ENCODE data around the gene ZC3H12C. TPM values are rescaled to one million over a fixed set of nuclear protein-coding genes. Genes with fewer than 3 reads are reported as not detected.
A peak's percentile ranks its signal among the peaks of the same experiment; 100 is the strongest.

ZC3H12C gene
- total RNA-seq, 2 donors from 2014 or later = 0.02 to 0.54 TPM

GRCh38 chr11:110156503-110156902, 63.3 kb downstream of the ZC3H12C start:
- no peak overlapping the region for H3K27ac Mint-ChIP-seq
- no peaks in the 10 kb centered on the region for H3K9me3 Mint-ChIP-seq
- peak in 1 of 2 donors; percentile 41 for ATAC-seq
- no peak for DNase-seq (ENCODE audit: low spot score in 2 of 2)
- no peaks in the 10 kb centered on the region for H3K36me3 Mint-ChIP-seq

- H3K27ac Mint-ChIP-seq = no peak overlapping the region
- H3K9me3 Mint-ChIP-seq = no peaks in the 10 kb centered on the region
- H3K36me3 Mint-ChIP-seq = no peaks in the 10 kb centered on the region
- DNase-seq (ENCODE audit: low spot score in 2 of 2) = no peak
- ATAC-seq = no peak
These were observed 65.4 kb downstream of the ZC3H12C start for GRCh38 chr11:110158317-110159200.

GRCh38 chr11:110159476-110159875, 66.3 kb downstream of the ZC3H12C start:
- Mint-ChIP-seq H3K27ac (no peak overlapping the region), H3K36me3 (no peaks in the 10 kb centered on the region), H3K9me3 (no peaks in the 10 kb centered on the region)
- DNase-seq (ENCODE audit: low spot score in 2 of 2) (no peak), ATAC-seq (no peak)

GRCh38 chr11:110160016-110160415, 66.8 kb downstream of the ZC3H12C start:
- Mint-ChIP-seq H3K27ac (no peak overlapping the region), H3K36me3 (no peaks in the 10 kb centered on the region)
- ATAC-seq = no peak

GRCh38 chr11:110160437-110160836, 67.2 kb downstream of the ZC3H12C start:
- ATAC-seq (no peak), DNase-seq (ENCODE audit: low spot score in 2 of 2) (no peak)
- Mint-ChIP-seq H3K27ac (no peak overlapping the region), H3K9me3 (no peaks in the 10 kb centered on the region), H3K36me3 (no peaks in the 10 kb centered on the region)

More at GRCh38 chr11:110160016-110160415, 66.8 kb downstream of the ZC3H12C start:
- DNase-seq (ENCODE audit: low spot score in 2 of 2) = no peak
- H3K9me3 Mint-ChIP-seq = no peaks in the 10 kb centered on the region

- DNase-seq (ENCODE audit: low spot score in 2 of 2) (no peak), ATAC-seq (no peak)
- Mint-ChIP-seq H3K36me3 (no peaks in the 10 kb centered on the region), H3K27ac (no peak overlapping the region), H3K9me3 (no peaks in the 10 kb centered on the region)
These were observed 67.9 kb downstream of the ZC3H12C start for GRCh38 chr11:110161061-110161460.

- Mint-ChIP-seq H3K9me3 (no peaks in the 10 kb centered on the region), H3K36me3 (no peaks in the 10 kb centered on the region), H3K27ac (no peak overlapping the region)
- ATAC-seq (no peak), DNase-seq (ENCODE audit: low spot score in 2 of 2) (no peak)
These were observed 69.0 kb downstream of the ZC3H12C start for GRCh38 chr11:110162216-110162615.

GRCh38 chr11:110165039-110165925, 72.1 kb downstream of the ZC3H12C start:
- no peak for ATAC-seq

GRCh38 chr11:110168033-110168803, 75.0 kb downstream of the ZC3H12C start:
- H3K36me3 Mint-ChIP-seq = no peaks in the 10 kb centered on the region
- no peak for ATAC-seq
- no peak for DNase-seq (ENCODE audit: low spot score in 2 of 2)

More at GRCh38 chr11:110165039-110165925, 72.1 kb downstream of the ZC3H12C start:
- no peaks in the 10 kb centered on the region for H3K9me3 Mint-ChIP-seq
- DNase-seq (ENCODE audit: low spot score in 2 of 2) = peak in 1 of 2 donors; percentile 39
- H3K36me3 Mint-ChIP-seq = no peaks in the 10 kb centered on the region
- H3K27ac Mint-ChIP-seq = no peak overlapping the region

GRCh38 chr11:110169738-110170137, 76.5 kb downstream of the ZC3H12C start:
- DNase-seq (ENCODE audit: low spot score in 2 of 2) = no peak
- Mint-ChIP-seq H3K27ac (no peak overlapping the region), H3K36me3 (no peaks in the 10 kb centered on the region), H3K9me3 (no peaks in the 10 kb centered on the region)
- ATAC-seq = no peak

More at GRCh38 chr11:110168033-110168803, 75.0 kb downstream of the ZC3H12C start:
- H3K27ac Mint-ChIP-seq = no peak overlapping the region
- H3K9me3 Mint-ChIP-seq = no peaks in the 10 kb centered on the region

- ATAC-seq (peak in 1 of 2 donors; percentile 25), DNase-seq (ENCODE audit: low spot score in 2 of 2) (no peak)
- Mint-ChIP-seq H3K27ac (no peak overlapping the region), H3K9me3 (no peaks in the 10 kb centered on the region), H3K36me3 (no peaks in the 10 kb centered on the region)
These were observed 79.4 kb downstream of the ZC3H12C start for GRCh38 chr11:110172468-110173065.

GRCh38 chr11:110173811-110174644, 80.8 kb downstream of the ZC3H12C start:
- H3K36me3 Mint-ChIP-seq = no peaks in the 10 kb centered on the region
- peak; percentile 71 to 81 for ATAC-seq
- no peaks in the 10 kb centered on the region for H3K9me3 Mint-ChIP-seq
- peak in 1 of 2 donors; percentile 77 for DNase-seq (ENCODE audit: low spot score in 2 of 2)
- H3K27ac Mint-ChIP-seq = no peak overlapping the region

GRCh38 chr11:110174645-110175310, 81.6 kb downstream of the ZC3H12C start:
- H3K36me3 Mint-ChIP-seq = no peaks in the 10 kb centered on the region
- no peaks in the 10 kb centered on the region for H3K9me3 Mint-ChIP-seq
- DNase-seq (ENCODE audit: low spot score in 2 of 2) (no peak), ATAC-seq (no peak)
- no peak overlapping the region for H3K27ac Mint-ChIP-seq

GRCh38 chr11:110176366-110177085, 83.3 kb downstream of the ZC3H12C start:
- DNase-seq (ENCODE audit: low spot score in 2 of 2) = no peak
- Mint-ChIP-seq H3K9me3 (no peaks in the 10 kb centered on the region), H3K27ac (no peak overlapping the region), H3K36me3 (no peaks in the 10 kb centered on the region)
- ATAC-seq = no peak

All from activated naive CD4-positive, alpha-beta T cell treated with anti-CD3 and anti-CD28 coated beads, Interleukin-2, amount 50 U/mL, for 72 hours (primary cell).